ENCODE measurements around the gene CALD1.

Gene CALD1

GRCh38 chr7:134927076-134927475, 147.6 kb downstream of the CALD1 start:
- in situ Hi-C loops (cut with HindIII; ENCODE audit: low pct_ligation_motif_present, low pct_unique_long_range_greater_than_20kb, low sequenced_read_pairs) = no loop called here
- DNase-seq = no peak

GRCh38 chr7:134927723-134928122, 148.3 kb downstream of the CALD1 start:
- no peak for DNase-seq
- in situ Hi-C loops (cut with HindIII; ENCODE audit: low pct_ligation_motif_present, low pct_unique_long_range_greater_than_20kb, low sequenced_read_pairs) = no loop called here

- in situ Hi-C loops (cut with HindIII; ENCODE audit: low pct_ligation_motif_present, low pct_unique_long_range_greater_than_20kb, low sequenced_read_pairs) = no loop called here
- no peak for DNase-seq
Measured at GRCh38 chr7:134928554-134928953, 149.1 kb downstream of the CALD1 start.

DNA sequence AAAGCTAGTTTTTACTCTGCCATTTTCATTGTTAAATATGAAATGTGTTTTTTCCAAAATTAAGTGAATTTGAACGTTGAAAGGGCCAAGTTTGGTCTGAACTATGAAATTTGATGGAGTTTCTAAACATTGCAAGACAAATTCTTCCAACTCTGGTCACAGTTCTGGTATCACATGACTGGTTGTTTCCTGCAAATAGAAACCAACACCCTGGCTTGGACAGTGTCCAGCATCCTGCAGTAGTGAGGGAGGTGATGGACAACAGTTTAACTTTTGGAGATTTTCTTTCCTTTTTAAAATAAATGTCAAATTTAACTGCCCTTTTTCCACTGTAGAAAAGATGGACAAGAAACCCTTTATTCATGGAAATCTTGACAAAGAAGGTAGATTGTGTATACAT, 152.1 kb downstream of the CALD1 start:
- in situ Hi-C loops (cut with HindIII; ENCODE audit: low pct_ligation_motif_present, low pct_unique_long_range_greater_than_20kb, low sequenced_read_pairs) = no loop called here
- no peak for DNase-seq

DNA sequence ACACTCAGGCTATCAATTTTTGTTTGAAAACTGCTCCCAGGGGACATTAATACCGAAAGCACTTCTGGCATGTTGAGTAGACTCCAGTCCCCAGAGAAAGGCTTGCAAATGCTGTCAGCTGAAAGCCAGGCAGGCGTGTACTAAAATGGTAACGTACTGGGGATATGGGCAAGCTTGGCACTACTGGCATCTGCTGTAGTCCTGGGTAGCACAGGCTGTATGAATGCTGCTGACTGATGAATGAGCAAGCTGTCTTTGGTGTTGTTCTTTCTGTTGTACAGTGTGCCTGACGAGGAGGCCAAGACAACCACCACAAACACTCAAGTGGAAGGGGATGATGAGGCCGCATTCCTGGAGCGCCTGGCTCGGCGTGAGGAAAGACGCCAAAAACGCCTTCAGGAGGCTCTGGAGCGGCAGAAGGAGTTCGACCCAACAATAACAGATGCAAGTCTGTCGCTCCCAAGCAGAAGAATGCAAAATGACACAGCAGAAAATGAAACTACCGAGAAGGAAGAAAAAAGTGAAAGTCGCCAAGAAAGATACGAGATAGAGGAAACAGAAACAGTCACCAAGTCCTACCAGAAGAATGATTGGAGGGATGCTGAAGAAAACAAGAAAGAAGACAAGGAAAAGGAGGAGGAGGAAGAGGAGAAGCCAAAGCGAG, 153.4 kb downstream of the CALD1 start:
- DNase-seq = no peak
- in situ Hi-C loops (cut with HindIII; ENCODE audit: low pct_ligation_motif_present, low pct_unique_long_range_greater_than_20kb, low sequenced_read_pairs) = no loop called here

DNA sequence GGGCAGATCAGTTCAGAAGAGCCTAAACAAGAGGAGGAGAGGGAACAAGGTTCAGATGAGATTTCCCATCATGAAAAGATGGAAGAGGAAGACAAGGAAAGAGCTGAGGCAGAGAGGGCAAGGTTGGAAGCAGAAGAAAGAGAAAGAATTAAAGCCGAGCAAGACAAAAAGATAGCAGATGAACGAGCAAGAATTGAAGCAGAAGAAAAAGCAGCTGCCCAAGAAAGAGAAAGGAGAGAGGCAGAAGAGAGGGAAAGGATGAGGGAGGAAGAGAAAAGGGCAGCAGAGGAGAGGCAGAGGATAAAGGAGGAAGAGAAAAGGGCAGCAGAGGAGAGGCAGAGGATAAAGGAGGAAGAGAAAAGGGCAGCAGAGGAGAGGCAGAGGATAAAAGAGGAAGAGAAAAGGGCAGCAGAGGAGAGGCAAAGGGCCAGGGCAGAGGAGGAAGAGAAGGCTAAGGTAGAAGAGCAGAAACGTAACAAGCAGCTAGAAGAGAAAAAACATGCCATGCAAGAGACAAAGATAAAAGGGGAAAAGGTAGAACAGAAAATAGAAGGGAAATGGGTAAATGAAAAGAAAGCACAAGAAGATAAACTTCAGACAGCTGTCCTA, 154.1 kb downstream of the CALD1 start:
- in situ Hi-C loops (cut with HindIII; ENCODE audit: low pct_ligation_motif_present, low pct_unique_long_range_greater_than_20kb, low sequenced_read_pairs) = no loop called here
- DNase-seq = no peak

GRCh38 chr7:134935701-134936100, 156.3 kb downstream of the CALD1 start:
- in situ Hi-C loops (cut with HindIII; ENCODE audit: low pct_ligation_motif_present, low pct_unique_long_range_greater_than_20kb, low sequenced_read_pairs) = no loop called here
- DNase-seq = no peak

GRCh38 chr7:134936893-134937510, 157.6 kb downstream of the CALD1 start:
- in situ Hi-C loops (cut with HindIII; ENCODE audit: low pct_ligation_motif_present, low pct_unique_long_range_greater_than_20kb, low sequenced_read_pairs) = no loop called here
- DNase-seq = no peak

DNA sequence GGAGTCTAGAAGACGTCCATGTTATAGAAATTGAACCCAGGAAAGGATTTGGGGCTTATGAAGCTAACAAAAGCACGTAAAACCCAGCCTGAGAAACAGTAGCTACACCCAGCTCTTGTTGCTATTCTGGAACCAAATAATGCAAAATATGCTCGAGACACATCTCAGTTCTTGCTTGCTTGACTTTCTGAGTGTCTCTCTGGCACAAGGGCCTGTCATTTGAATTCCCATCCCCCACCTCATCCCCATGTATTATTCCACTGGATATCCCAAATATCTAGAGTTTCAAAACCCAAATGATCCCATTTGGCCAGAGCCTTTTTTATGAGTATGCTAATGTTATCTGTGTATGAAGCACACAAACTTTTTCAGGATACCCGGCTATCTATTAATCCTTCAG, 158.7 kb downstream of the CALD1 start:
- no peak for DNase-seq
- in situ Hi-C loops (cut with HindIII; ENCODE audit: low pct_ligation_motif_present, low pct_unique_long_range_greater_than_20kb, low sequenced_read_pairs) = no loop called here

GRCh38 chr7:134939136-134939535, 159.7 kb downstream of the CALD1 start:
- no peak for DNase-seq
- in situ Hi-C loops (cut with HindIII; ENCODE audit: low pct_ligation_motif_present, low pct_unique_long_range_greater_than_20kb, low sequenced_read_pairs) = no loop called here

DNA sequence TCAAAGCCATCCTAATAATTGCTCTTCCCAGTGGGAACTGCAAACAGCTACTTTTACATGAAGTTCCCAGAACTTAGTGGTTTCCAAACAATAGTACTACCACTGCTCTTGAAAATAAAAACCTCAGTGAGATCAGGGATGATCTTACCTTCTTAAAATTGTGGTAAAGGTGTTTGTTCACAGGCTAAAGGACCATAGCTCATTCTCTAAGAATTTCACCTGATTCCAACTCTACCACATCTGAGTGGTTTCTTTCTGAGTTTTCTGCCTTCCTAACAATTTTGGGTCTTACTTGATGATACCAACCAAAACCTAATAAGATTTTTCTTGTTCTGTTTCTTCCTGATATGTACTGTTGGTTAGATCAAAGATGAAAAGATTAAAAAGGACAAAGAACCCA, 161.3 kb downstream of the CALD1 start:
- DNase-seq = no peak
- in situ Hi-C loops (cut with HindIII; ENCODE audit: low pct_ligation_motif_present, low pct_unique_long_range_greater_than_20kb, low sequenced_read_pairs) = no loop called here

DNA sequence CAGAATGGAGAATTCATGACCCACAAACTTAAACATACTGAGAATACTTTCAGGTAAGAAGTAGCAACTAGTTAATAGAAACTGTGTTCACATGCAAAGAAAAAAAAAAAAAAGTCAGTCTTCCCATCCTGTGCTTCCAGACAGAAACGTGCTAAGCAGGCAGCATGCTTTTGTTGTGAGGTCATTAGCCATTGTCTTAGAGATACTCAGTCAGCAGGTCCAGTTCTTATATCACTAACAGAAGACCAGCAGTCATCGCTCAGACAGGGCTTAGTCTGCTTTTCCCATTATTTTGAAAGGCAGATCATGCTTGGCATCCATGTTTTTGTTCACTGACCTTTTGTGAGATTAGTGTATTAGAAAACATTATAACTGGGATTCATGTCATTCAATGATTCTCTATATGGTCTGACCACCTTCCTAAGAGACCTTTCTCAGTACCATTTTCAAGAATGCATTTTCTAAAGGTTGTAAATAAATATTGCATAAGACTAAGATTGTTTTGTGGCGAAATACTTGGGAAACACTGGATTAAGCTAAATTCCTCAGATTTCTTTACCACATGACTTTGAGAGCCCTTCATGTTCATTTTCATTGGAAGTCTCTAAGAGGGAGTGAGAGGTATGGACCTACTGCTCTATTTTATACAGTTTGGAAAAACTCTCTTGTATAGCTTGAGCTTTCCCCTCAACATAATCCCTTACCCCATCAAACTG, 161.9 kb downstream of the CALD1 start:
- DNase-seq = peak; percentile 59
- in situ Hi-C loops (cut with HindIII; ENCODE audit: low pct_ligation_motif_present, low pct_unique_long_range_greater_than_20kb, low sequenced_read_pairs) = no loop called here

GRCh38 chr7:134941952-134942351, 162.5 kb downstream of the CALD1 start:
- DNase-seq = no peak
- in situ Hi-C loops (cut with HindIII; ENCODE audit: low pct_ligation_motif_present, low pct_unique_long_range_greater_than_20kb, low sequenced_read_pairs) = no loop called here

- DNase-seq = no peak
- in situ Hi-C loops (cut with HindIII; ENCODE audit: low pct_ligation_motif_present, low pct_unique_long_range_greater_than_20kb, low sequenced_read_pairs) = no loop called here
Measured at GRCh38 chr7:134942690-134943466, 163.4 kb downstream of the CALD1 start.

GRCh38 chr7:134943785-134944400, 164.5 kb downstream of the CALD1 start:
- in situ Hi-C loops (cut with HindIII; ENCODE audit: low pct_ligation_motif_present, low pct_unique_long_range_greater_than_20kb, low sequenced_read_pairs) = no loop called here
- DNase-seq = peak; percentile 50

DNA sequence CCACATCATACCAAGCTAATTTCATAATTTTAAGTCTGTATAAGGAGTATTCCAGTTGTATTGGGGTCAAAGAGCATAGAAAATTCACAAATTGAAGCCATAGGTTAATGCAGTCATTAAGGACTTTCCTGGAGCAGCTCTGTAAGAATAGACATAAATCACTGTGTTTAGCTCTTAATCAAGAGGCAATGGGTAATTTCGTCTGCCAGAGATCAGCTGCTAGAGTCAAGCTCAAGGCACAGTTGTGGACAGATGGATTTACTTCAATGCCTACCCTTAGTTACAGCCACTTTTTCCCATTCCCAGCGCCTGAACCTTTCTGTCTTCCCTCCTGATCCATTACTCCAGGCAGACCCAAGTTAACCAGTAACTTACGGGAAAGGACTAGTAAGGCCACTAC, 166.3 kb downstream of the CALD1 start:
- in situ Hi-C loops (cut with HindIII; ENCODE audit: low pct_ligation_motif_present, low pct_unique_long_range_greater_than_20kb, low sequenced_read_pairs) = no loop called here

DNA sequence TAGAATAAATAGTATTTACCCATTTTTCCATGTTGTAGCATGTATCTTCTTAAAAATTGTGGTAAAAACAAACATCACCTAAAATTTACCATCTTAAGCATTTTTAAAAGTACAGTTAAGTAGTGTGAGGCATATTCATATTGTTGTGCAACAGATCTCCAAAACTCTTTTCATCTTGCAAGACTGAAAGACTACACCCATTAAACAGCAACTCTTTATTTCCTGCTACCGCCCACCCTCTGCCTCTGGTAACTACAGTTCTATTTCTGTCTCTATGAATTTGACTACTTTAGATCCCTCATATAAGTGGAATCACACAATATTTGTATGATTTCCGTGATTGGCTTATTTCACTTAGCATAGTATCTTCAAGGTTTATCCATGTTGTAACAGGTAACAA, 166.8 kb downstream of the CALD1 start:
- in situ Hi-C loops (cut with HindIII; ENCODE audit: low pct_ligation_motif_present, low pct_unique_long_range_greater_than_20kb, low sequenced_read_pairs) = no loop called here
- DNase-seq = no peak

More for the DNA sequence above, 166.3 kb downstream of the CALD1 start:
- DNase-seq = no peak

- no peak for DNase-seq
- in situ Hi-C loops (cut with HindIII; ENCODE audit: low pct_ligation_motif_present, low pct_unique_long_range_greater_than_20kb, low sequenced_read_pairs) = no loop called here
Measured at GRCh38 chr7:134947329-134947728, 167.9 kb downstream of the CALD1 start.
